Omental fat pad (tissue), 4 donors: Measurements from ENCODE around the gene ZFYVE26. TPM values are rescaled to one million over a fixed set of nuclear protein-coding genes. Genes with fewer than 3 reads are reported as not detected.
"Not testable (repeated sequence)": the region's sequence is repeated elsewhere in the genome, so short reads cannot be mapped to it uniquely, and the experiment has no call there.

Source experiments
- ATAC-seq: fragments of 150-250 bp; one replicate; pipeline ENCODE4 v1.9.1; 2016; ENCODE audit warnings: mild to moderate bottlenecking, moderate library complexity; ENCODE audit not compliant: low FRiP score
- DNase-seq: peaks from one replicate; pipeline ENCODE4 v3.0.0-alpha.2; 2019; ENCODE audit warnings: low spot score
- CTCF ChIP-seq, 3 donors: fragments of 450-650 bp; IDR thresholded peaks; one replicate each; pipeline ENCODE4 v1.5.1; 2016 to 2017; ENCODE audit warnings: antibody characterized with exemption in 3 of 3, mild to moderate bottlenecking in 3 of 3, moderate library complexity in 2 of 3
- total RNA-seq, 4 donors: library from RNA; depleted of rRNA; stranded (reverse); fragments of >200 nt; gene quantifications; one replicate each; pipeline ENCODE4 v1.1.0, GENCODE V29; 2016

ZFYVE26 gene
- total RNA-seq, 4 donors from 2014 or later: 24.1 to 33.7 (median 25.0) TPM

DNA sequence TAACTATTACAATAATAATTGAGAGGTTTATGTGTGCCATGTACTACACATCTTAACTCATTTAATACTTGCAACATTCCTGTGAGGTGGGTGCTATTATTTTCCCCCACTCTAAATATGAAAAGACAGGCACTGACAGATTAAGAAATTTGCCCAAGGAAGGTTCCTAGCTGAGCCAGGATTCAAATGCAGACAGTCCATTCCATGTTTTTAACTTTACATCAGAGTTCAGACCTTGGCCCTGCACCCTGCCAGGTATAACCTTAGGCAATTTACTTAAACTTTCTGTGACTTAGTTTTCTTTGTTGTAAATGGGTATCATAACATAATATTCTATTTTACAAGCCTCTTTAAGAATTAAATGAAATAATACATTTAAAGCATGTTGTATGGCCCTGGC, 88.1 kb downstream of the ZFYVE26 start:
- no peak for TF ChIP-seq CTCF (IDR thresholded peaks at IDR 0.05)
- ATAC-seq: no peak
- DNase-seq: no peak

DNA sequence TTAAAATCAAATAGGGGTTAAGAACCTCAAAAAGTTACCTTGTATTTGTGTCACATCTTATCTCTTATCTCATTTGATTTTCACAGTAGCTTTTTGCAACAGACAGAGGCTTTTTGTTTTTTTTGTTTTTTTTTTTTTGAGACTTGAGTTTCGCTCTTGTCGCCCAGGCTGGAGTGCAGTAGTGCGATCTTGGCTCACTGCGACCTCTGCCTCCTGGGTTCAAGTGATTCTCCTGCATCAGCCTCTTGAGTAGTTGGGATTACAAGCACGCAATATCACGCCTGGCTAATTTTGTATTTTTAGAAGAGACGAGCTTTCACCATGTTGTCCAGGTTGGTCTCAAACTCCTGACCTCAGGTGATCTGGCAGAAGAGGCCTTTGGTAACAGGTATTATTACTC, 89.0 kb downstream of the ZFYVE26 start:
- no peak for DNase-seq
- ATAC-seq: no peak
- TF ChIP-seq CTCF (IDR thresholded peaks at IDR 0.05): no peak

DNA sequence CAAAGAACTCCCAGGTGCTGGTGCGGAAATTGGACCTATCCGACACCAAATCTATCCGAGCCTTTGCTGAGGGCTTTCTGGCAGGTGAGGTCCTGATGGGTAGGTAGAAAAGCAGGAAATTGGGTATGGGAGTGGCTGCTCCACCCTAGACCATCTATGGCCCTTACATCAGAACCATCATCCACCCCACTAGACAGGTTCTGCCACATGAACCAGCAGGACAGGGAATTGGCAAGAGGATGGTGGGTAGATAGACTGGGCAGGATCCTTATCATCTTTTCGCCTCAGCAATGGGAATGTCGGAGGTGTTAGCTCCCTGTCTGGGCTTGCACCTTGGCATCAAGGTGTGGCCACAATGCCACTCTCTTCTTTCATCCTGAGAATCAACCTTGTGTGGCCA, 91.2 kb downstream of the ZFYVE26 start:
- no peak for DNase-seq
- no peak for TF ChIP-seq CTCF (IDR thresholded peaks at IDR 0.05)
- ATAC-seq: no peak

- peak; percentile 64 for ATAC-seq
- TF ChIP-seq CTCF (IDR thresholded peaks at IDR 0.05): no peak
- DNase-seq: no peak
These were observed 94.1 kb downstream of the ZFYVE26 start for GRCh38 chr14:67722293-67722692.

- no peak for ATAC-seq
- DNase-seq: no peak
- TF ChIP-seq CTCF (IDR thresholded peaks at IDR 0.05): no peak
These were observed 94.5 kb downstream of the ZFYVE26 start for GRCh38 chr14:67721875-67722274.

GRCh38 chr14:67719866-67720265, 96.5 kb downstream of the ZFYVE26 start:
- TF ChIP-seq CTCF (IDR thresholded peaks at IDR 0.05): no peak
- DNase-seq (no peak), ATAC-seq (no peak)

DNA sequence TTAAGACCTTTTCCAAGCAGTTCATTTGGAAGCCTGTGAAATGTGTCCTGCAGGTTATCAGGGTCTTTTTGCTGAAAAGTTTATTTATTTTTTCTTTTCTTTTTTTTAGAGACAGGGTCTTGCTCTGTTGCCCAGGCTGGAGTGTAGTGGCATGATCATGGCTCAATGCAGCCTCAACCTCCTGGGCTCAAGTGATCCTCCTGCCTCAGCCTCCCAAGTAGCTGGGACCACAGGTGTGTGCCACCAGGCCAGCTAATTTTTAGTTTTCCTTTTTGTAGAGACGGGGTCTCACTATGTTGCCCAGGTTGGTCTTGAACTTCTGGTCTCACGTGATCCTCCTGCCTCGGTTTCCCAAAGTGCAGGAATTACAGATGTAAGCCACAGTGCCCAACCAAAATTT, 97.0 kb downstream of the ZFYVE26 start:
- DNase-seq, ATAC-seq: not testable (repeated sequence)

GRCh38 chr14:67718265-67718664, 98.1 kb downstream of the ZFYVE26 start:
- DNase-seq (no peak), ATAC-seq (no peak)
- TF ChIP-seq CTCF (IDR thresholded peaks at IDR 0.05): no peak
